C4-2B (cell line): ENCODE measurements around the gene GMPR2.

ENCODE experiments used
- CTCF ChIP-seq: fragments of 450-650 bp; conservative IDR thresholded peaks from 2 replicates; pipeline ENCODE4 v1.5.1; 2017; ENCODE audit warnings: mild to moderate bottlenecking
- ZFX ChIP-seq: fragments of 450-650 bp; IDR thresholded peaks from 2 replicates; pipeline ENCODE4 v1.6.1; 2017

GRCh38 chr14:24262821-24263733 lies 30.3 kb downstream of the GMPR2 start, which contains the start of gene TGM1:
- TF ChIP-seq ZFX (no peak), CTCF (no peak)
